Left ventricle myocardium inferior (tissue), 1 donor: ENCODE data around the gene RAB4A. TPM values are rescaled to one million over a fixed set of nuclear protein-coding genes. Genes with fewer than 3 reads are reported as not detected.

Experiments
- DNase-seq: peaks from one replicate; pipeline ENCODE4 v3.0.0-alpha.2; 2020
- H3K27ac ChIP-seq: fragments of 200-600 bp; replicated peaks from 2 replicates; pipeline ENCODE4 v1.8.0; 2021
- H3K27me3 ChIP-seq: fragments of 200-600 bp; 2 replicates; pipeline ENCODE4 v1.8.0; 2021; ENCODE audit warnings: low read depth
- H3K36me3 ChIP-seq: fragments of 200-600 bp; 2 replicates; pipeline ENCODE4 v1.8.0; 2021
- H3K4me1 ChIP-seq: fragments of 200-600 bp; 2 replicates; pipeline ENCODE4 v1.8.0; 2021
- H3K4me3 ChIP-seq: fragments of 200-600 bp; 2 replicates; pipeline ENCODE4 v1.8.0; 2021; ENCODE audit warnings: mild to moderate bottlenecking, moderate library complexity
- H3K9me3 ChIP-seq: fragments of 200-600 bp; replicated peaks from 2 replicates; pipeline ENCODE4 v1.8.0; 2021
- intact Hi-C: fragments of 100-400 bp; cut with micrococcal nuclease; formaldehyde crosslinking; loops from one replicate; pipeline ENCODE4 v1.11.0; 2022
- total RNA-seq: library from RNA; stranded (reverse); fragmentation: NEBNext Ultra II Directional; extraction: Animal tissue kit (Norgen Biotek cat#: 25700); gene quantifications from one replicate; pipeline ENCODE4 v1.2.1, GENCODE V29; 2021
- TF ChIP-seq, protein P1 (sequence below): fragments of 200-600 bp; IDR thresholded peaks from 2 replicates; pipeline ENCODE4 v1.8.0; 2021; ENCODE audit warnings: antibody characterized with exemption, mild to moderate bottlenecking, borderline replicate concordance
- donor health status: DM: no; HTN: yes; CAD: no; lungs with severe emphysema.

The RAB4A gene
- total RNA-seq, 1 donor from 2014 or later, result 132 TPM

- Histone ChIP-seq H3K4me3 (no peak overlapping the region), H3K36me3 (peaks cover 70% of the 10 kb centered on the region), H3K4me1 (no peaks in the 10 kb centered on the region), H3K27ac (no peak overlapping the region), H3K27me3 (no peaks in the 10 kb centered on the region), H3K9me3 (no peaks in the 10 kb centered on the region)
- intact Hi-C loops, result no loop called here
- TF ChIP-seq, protein P1, sequence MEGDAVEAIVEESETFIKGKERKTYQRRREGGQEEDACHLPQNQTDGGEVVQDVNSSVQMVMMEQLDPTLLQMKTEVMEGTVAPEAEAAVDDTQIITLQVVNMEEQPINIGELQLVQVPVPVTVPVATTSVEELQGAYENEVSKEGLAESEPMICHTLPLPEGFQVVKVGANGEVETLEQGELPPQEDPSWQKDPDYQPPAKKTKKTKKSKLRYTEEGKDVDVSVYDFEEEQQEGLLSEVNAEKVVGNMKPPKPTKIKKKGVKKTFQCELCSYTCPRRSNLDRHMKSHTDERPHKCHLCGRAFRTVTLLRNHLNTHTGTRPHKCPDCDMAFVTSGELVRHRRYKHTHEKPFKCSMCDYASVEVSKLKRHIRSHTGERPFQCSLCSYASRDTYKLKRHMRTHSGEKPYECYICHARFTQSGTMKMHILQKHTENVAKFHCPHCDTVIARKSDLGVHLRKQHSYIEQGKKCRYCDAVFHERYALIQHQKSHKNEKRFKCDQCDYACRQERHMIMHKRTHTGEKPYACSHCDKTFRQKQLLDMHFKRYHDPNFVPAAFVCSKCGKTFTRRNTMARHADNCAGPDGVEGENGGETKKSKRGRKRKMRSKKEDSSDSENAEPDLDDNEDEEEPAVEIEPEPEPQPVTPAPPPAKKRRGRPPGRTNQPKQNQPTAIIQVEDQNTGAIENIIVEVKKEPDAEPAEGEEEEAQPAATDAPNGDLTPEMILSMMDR, result no peak
- DNase-seq, result no peak
Measured at GRCh38 chr1:229302740-229303139, 31.8 kb downstream of the RAB4A start.

DNA sequence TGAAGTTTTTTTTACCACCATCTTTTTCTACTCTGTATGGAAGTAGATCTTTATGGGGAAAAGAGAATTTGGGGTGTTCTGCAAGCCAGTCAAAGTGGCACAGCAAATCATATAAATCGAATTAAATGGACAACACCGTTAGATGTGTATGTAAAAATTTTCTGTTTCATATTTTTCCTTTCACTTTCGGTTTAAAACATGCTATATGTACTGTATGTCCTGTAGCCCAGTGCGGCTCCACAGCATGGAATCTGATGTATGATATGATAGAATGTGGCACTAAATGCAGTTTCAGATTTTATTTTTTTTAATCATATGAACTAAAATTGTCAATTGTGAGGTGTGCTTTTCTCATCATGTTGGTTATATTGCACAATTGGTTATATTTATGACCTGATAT, 32.9 kb downstream of the RAB4A start:
- intact Hi-C loops, result no loop called here

GRCh38 chr1:229305392-229305791, 34.5 kb downstream of the RAB4A start:
- TF ChIP-seq, protein P1, result no peak
- Histone ChIP-seq H3K27me3 (no peaks in the 10 kb centered on the region), H3K4me1 (peaks cover 20% of the 10 kb centered on the region), H3K9me3 (no peaks in the 10 kb centered on the region), H3K36me3 (peaks cover 57% of the 10 kb centered on the region), H3K4me3 (no peak overlapping the region), H3K27ac (no peak overlapping the region)
- no peak for DNase-seq
- intact Hi-C loops, result no loop called here

More for the DNA sequence above, 32.9 kb downstream of the RAB4A start:
- no peak for DNase-seq
- Histone ChIP-seq H3K9me3 (no peaks in the 10 kb centered on the region), H3K4me3 (no peak overlapping the region), H3K4me1 (peaks cover 7% of the 10 kb centered on the region), H3K27me3 (no peaks in the 10 kb centered on the region), H3K27ac (no peak overlapping the region), H3K36me3 (peaks cover 71% of the 10 kb centered on the region)
- TF ChIP-seq, protein P1, result no peak

GRCh38 chr1:229309074-229309473, 38.2 kb downstream of the RAB4A start:
- intact Hi-C loops, result no loop called here

DNA sequence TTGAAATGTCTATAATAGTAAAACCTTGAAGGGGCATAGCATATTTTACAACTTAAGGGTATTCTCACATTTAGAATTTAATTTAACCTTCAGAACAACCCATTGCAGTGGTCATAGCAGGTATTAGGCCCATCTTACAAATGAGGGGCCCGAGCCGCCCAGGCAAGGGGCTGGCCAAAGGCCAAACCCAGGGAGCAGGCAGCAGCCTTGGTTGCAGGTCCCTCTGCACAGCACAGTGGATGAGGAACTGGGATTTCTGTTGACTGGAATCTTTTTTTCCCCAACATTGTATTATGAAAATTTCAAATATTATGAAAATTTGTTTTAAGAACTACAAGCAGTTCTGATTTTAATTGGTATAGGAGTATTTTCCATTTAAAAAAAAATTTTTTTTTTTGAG, 38.8 kb downstream of the RAB4A start:
- Histone ChIP-seq H3K4me3 (no peak overlapping the region), H3K27me3 (no peaks in the 10 kb centered on the region), H3K9me3 (no peaks in the 10 kb centered on the region), H3K4me1 (peaks cover 20% of the 10 kb centered on the region), H3K27ac (peak overlapping the region; percentile 50), H3K36me3 (peaks cover 24% of the 10 kb centered on the region)
- intact Hi-C loops, result no loop called here
- DNase-seq, result no peak
- TF ChIP-seq, protein P1, result no peak

More at GRCh38 chr1:229309074-229309473, 38.2 kb downstream of the RAB4A start:
- TF ChIP-seq, protein P1, result no peak
- peak overlapping the region; percentile 50 for H3K27ac ChIP-seq
- no peak for DNase-seq
- no peaks in the 10 kb centered on the region for H3K27me3 ChIP-seq
- no peak overlapping the region for H3K4me3 ChIP-seq
- peaks cover 29% of the 10 kb centered on the region for H3K36me3 ChIP-seq
- H3K9me3 ChIP-seq, result no peaks in the 10 kb centered on the region
- H3K4me1 ChIP-seq, result peaks cover 20% of the 10 kb centered on the region
